ENCODE data around the gene NAV2. TPM values are rescaled to one million over a fixed set of nuclear protein-coding genes. Genes with fewer than 3 reads are reported as not detected.

NAV2 gene
- total RNA-seq, 1 donor: 0.42 TPM

- no peak overlapping the region for H3K4me3 ChIP-seq (ENCODE audit: low read length)
- no peaks in the 10 kb centered on the region for H3K9me3 ChIP-seq (ENCODE audit: low read depth, low read length)
- peaks cover 8% of the 10 kb centered on the region for H3K4me1 ChIP-seq (ENCODE audit: insufficient read depth, low read length)
- H3K27me3 ChIP-seq (ENCODE audit: insufficient read depth, low read length): peaks cover 23% of the 10 kb centered on the region
Observed at GRCh38 chr11:20131788-20132666, 419.4 kb downstream of the NAV2 start.

GRCh38 chr11:20132667-20133039, 420.0 kb downstream of the NAV2 start:
- Histone ChIP-seq H3K4me1 (ENCODE audit: insufficient read depth, low read length) (peaks cover 8% of the 10 kb centered on the region), H3K4me3 (ENCODE audit: low read length) (no peak overlapping the region), H3K27me3 (ENCODE audit: insufficient read depth, low read length) (peaks cover 23% of the 10 kb centered on the region), H3K9me3 (ENCODE audit: low read depth, low read length) (no peaks in the 10 kb centered on the region)

GRCh38 chr11:20134991-20135736, 422.5 kb downstream of the NAV2 start:
- no peaks in the 10 kb centered on the region for H3K9me3 ChIP-seq (ENCODE audit: low read depth, low read length)
- H3K4me3 ChIP-seq (ENCODE audit: low read length): no peak overlapping the region
- peaks cover 27% of the 10 kb centered on the region for H3K27me3 ChIP-seq (ENCODE audit: insufficient read depth, low read length)
- peaks cover 8% of the 10 kb centered on the region for H3K4me1 ChIP-seq (ENCODE audit: insufficient read depth, low read length)

DNA sequence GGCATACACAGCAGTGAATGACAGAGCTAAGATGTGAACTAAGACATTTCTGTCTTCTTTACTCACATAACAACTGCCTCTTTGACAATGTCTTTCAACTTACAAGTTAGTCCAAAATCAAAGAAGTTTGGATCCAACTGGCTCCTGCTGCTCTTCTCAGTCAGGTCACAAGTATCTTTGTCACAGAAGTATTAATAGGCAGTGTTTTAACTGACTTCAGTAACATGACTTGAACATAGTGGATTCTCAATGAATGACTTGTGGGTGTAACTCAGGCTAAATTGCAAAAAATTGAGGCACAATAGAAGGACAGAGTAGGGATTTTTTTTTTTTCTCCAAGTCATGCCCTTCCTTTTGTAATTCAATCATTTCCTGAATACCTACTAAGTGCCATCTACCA, 425.0 kb downstream of the NAV2 start:
- Histone ChIP-seq H3K4me3 (ENCODE audit: low read length) (no peak overlapping the region), H3K27me3 (ENCODE audit: insufficient read depth, low read length) (peaks cover 18% of the 10 kb centered on the region), H3K4me1 (ENCODE audit: insufficient read depth, low read length) (no peaks in the 10 kb centered on the region), H3K9me3 (ENCODE audit: low read depth, low read length) (no peaks in the 10 kb centered on the region)

DNA sequence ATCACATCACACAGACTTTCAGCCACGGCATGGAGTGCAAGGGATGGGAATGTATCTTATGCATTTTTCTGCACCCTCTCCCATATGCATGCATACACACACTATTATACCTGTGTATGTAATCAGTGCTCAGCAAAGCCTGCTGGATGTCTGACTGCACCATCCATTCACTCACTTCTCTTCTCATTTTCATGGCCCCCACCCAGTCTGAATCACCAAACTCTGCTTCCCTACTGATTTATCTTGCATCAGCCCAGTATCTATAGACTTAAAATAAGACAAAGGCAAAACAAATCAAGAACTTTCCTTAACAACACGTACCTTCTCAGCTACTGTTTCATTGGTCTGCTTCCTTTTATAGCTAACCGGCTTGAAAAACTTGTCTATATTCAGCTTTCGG, 426.1 kb downstream of the NAV2 start:
- Histone ChIP-seq H3K4me1 (ENCODE audit: insufficient read depth, low read length) (no peaks in the 10 kb centered on the region), H3K27me3 (ENCODE audit: insufficient read depth, low read length) (peaks cover 11% of the 10 kb centered on the region), H3K4me3 (ENCODE audit: low read length) (no peak overlapping the region), H3K9me3 (ENCODE audit: low read depth, low read length) (no peaks in the 10 kb centered on the region)

GRCh38 chr11:20154381-20154780, 441.7 kb downstream of the NAV2 start:
- H3K27me3 ChIP-seq (ENCODE audit: insufficient read depth, low read length): peaks cover 66% of the 10 kb centered on the region

GRCh38 chr11:20155683-20156279, 443.1 kb downstream of the NAV2 start:
- H3K9me3 ChIP-seq (ENCODE audit: low read depth, low read length): no peaks in the 10 kb centered on the region
- peaks cover 12% of the 10 kb centered on the region for H3K4me1 ChIP-seq (ENCODE audit: insufficient read depth, low read length)
- H3K4me3 ChIP-seq (ENCODE audit: low read length): peak overlapping the region; percentile 19
- peaks cover 80% of the 10 kb centered on the region for H3K27me3 ChIP-seq (ENCODE audit: insufficient read depth, low read length)

More at GRCh38 chr11:20154381-20154780, 441.7 kb downstream of the NAV2 start:
- Histone ChIP-seq H3K9me3 (ENCODE audit: low read depth, low read length) (no peaks in the 10 kb centered on the region), H3K4me1 (ENCODE audit: insufficient read depth, low read length) (peaks cover 12% of the 10 kb centered on the region), H3K4me3 (ENCODE audit: low read length) (no peak overlapping the region)

GRCh38 chr11:20156280-20156875, 443.7 kb downstream of the NAV2 start:
- Histone ChIP-seq H3K9me3 (ENCODE audit: low read depth, low read length) (no peaks in the 10 kb centered on the region), H3K4me3 (ENCODE audit: low read length) (peak overlapping the region; percentile 19), H3K27me3 (ENCODE audit: insufficient read depth, low read length) (peaks cover 85% of the 10 kb centered on the region), H3K4me1 (ENCODE audit: insufficient read depth, low read length) (peaks cover 12% of the 10 kb centered on the region)

DNA sequence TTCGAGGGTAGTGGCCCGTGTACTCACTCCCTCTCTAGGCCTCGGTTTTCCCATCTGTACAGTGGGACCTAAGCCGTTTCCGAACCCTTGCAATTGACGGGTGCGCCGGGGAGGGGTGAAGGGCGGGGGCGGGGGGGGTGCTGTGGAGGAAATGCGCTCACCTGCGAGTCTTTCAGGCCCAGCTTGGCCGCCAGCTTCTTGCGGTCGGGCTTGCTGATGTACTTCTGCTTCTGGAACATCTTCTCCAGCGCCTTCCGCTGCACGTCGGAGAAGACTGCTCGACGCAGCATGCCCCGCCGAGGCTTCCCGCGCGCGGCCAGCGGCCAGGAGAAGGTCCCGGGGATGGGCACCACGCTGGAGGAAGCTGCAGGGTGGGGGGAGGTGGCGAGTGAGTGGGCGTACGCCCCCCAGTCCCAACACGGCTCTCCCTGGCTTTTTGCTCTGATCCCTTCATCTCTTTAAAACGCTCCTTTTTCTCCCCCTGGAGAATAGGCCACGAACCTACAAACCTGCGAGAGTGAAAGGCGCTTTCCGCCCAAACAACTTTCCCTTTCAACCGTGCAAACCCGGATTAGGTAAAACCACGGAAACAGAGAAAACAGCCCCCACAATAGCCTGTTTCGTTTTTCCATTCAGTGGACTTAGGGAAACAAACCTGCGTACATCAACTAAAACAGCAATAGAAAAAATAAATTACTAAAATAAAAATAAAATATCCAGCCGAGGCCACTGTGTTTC, 444.4 kb downstream of the NAV2 start:
- H3K27me3 ChIP-seq (ENCODE audit: insufficient read depth, low read length): peaks cover 87% of the 10 kb centered on the region
- H3K4me1 ChIP-seq (ENCODE audit: insufficient read depth, low read length): peaks cover 12% of the 10 kb centered on the region
- peak overlapping the region; percentile 19 for H3K4me3 ChIP-seq (ENCODE audit: low read length)
- H3K9me3 ChIP-seq (ENCODE audit: low read depth, low read length): no peaks in the 10 kb centered on the region

GRCh38 chr11:20157728-20158127, 445.1 kb downstream of the NAV2 start:
- Histone ChIP-seq H3K4me1 (ENCODE audit: insufficient read depth, low read length) (peaks cover 12% of the 10 kb centered on the region), H3K27me3 (ENCODE audit: insufficient read depth, low read length) (peaks cover 93% of the 10 kb centered on the region), H3K9me3 (ENCODE audit: low read depth, low read length) (no peaks in the 10 kb centered on the region), H3K4me3 (ENCODE audit: low read length) (no peak overlapping the region)

- no peak overlapping the region for H3K4me3 ChIP-seq (ENCODE audit: low read length)
- H3K4me1 ChIP-seq (ENCODE audit: insufficient read depth, low read length): peaks cover 12% of the 10 kb centered on the region
- no peaks in the 10 kb centered on the region for H3K9me3 ChIP-seq (ENCODE audit: low read depth, low read length)
- peaks cover 95% of the 10 kb centered on the region for H3K27me3 ChIP-seq (ENCODE audit: insufficient read depth, low read length)
Observed at GRCh38 chr11:20158597-20159257, 446.1 kb downstream of the NAV2 start.

DNA sequence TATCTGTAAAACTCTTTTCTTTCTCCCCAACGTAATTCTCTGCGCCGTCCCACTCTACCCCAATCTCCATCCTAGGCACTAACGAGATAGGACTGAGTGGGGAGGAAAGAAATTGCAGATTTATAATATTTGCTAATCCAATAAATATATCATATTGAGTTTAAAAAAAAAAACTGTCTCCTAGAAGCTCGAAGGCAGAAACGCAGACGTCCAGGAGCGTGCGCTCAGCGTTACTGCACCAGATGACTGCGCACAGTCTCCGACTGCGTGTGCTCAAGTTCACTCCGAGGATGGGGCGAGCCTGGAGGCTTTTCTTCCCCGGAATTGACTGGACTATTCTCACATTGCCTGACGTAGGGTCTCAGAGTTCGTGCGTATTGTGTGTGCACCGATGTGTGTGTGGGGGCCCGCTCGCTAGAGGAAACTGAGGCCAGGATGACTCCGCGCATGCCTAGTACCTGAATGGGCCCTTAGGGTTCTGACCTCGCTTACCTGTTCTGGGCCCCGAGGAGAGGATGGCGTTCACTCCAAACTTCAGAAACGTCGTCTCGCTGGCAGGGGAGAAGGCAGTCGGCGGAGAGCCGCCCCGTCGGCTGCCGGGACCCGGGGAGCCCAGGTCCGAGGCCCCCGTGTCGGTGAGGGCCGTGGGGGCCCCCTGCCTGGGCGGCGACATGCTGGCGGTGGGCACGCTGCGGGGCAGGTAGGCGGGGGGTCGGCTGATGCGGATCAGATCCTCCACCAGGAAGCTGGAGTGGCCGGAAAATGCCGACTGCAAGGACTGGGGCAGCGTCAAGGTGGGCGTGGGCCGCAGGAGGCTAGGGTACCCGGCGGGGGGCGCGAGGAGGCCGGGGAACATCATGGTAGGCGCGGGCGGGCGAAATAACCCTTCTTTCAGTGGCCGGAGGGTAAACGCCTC, 447.1 kb downstream of the NAV2 start:
- H3K4me3 ChIP-seq (ENCODE audit: low read length): no peak overlapping the region
- H3K9me3 ChIP-seq (ENCODE audit: low read depth, low read length): no peaks in the 10 kb centered on the region
- peaks cover 95% of the 10 kb centered on the region for H3K27me3 ChIP-seq (ENCODE audit: insufficient read depth, low read length)
- H3K4me1 ChIP-seq (ENCODE audit: insufficient read depth, low read length): peaks cover 12% of the 10 kb centered on the region

All from mononuclear cell (primary cell).